Stomach (tissue), 4 donors: ENCODE results near the gene HAX1.

Experiments used
- CTCF ChIP-seq, 7 experiments: fragments of 450-650 bp in 4 of 7; fragments of 200-600 bp in 3 of 7; sonication (generic) in 3 of 7; IDR thresholded peaks; one replicate each; pipeline ENCODE4 v1.5.1; 2016 to 2019; ENCODE audit warnings: antibody characterized with exemption in 7 of 7, control low read depth in 2 of 7, mild to moderate bottlenecking in 1 of 7
- EP300 ChIP-seq: sonication (generic); formaldehyde crosslinking; IDR thresholded peaks from one replicate; pipeline ENCODE4 v1.6.1; 2017; ENCODE audit warnings: antibody characterized with exemption
- POLR2A ChIP-seq, 4 donors: fragments of 450-650 bp; IDR thresholded peaks; one replicate each; pipeline ENCODE4 v1.6.1; 2016; ENCODE audit warnings: antibody characterized with exemption in 4 of 4, control low read depth in 2 of 4, mild to moderate bottlenecking in 1 of 4, moderate library complexity in 1 of 4
- POLR2AphosphoS5 ChIP-seq, 3 donors: sonication (generic); formaldehyde crosslinking; IDR thresholded peaks; one replicate each; pipeline ENCODE4 v1.6.1; 2016; ENCODE audit warnings: antibody characterized with exemption in 3 of 3

GRCh38 chr1:154264454-154264853 lies 8.0 kb upstream of the HAX1 start:
- no peak for TF ChIP-seq CTCF (IDR thresholded peaks at IDR 0.05)
- TF ChIP-seq EP300: no peak
- TF ChIP-seq POLR2A (IDR thresholded peaks at IDR 0.05): no peak
- TF ChIP-seq POLR2AphosphoS5 (IDR thresholded peaks at IDR 0.05): no peak
